GM13977 (cell line): Measurements from ENCODE around the gene HCN4.

ENCODE experiments used
- DNase-seq: peaks from one replicate; pipeline ENCODE4 v3.0.0; 2012; ENCODE audit warnings: low spot score
- CTCF ChIP-seq: IDR thresholded peaks from 2 replicates; pipeline ENCODE4 v1.5.1; 2012; ENCODE audit warnings: mild to moderate bottlenecking, control low read depth; ENCODE audit not compliant: insufficient read depth; ENCODE audit errors: extremely low read depth, missing control alignments
- in situ Hi-C: fragments of 300-500 bp; cut with MboI; formaldehyde crosslinking; loops from one replicate; pipeline ENCODE4 v1.12.0; 2022; ENCODE audit warnings: low sequenced_read_pairs, low pct_unique_long_range_greater_than_20kb, mixed read lengths, inconsistent platforms; ENCODE audit not compliant: unreplicated experiment

HCN4 gene

DNA sequence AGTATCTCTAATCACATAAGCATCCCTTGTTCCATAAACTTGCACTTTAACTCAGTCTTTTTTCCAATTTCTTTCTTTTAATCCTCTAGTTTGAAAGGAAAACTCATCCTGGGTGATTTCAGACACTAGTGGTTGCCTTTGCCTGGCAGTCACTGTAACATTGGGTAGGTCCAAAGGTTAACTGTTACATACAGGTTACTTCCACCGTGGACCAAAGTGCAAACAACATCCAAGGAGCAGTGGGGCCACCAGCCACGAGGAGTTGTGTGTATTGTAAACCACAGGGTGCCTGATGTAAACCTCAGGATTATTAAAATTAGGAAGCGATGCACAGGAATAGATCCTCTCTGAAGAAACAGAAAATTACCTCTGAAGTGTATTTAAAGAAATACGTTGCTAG lies 75.0 kb downstream of the HCN4 start:
- in situ Hi-C loops = loop anchor here (25.0 kb wide), 1 partner anchor 394 kb away; the partner anchor contains the start of gene CD276
- no peak for TF ChIP-seq CTCF
- DNase-seq = no peak

- no peak for DNase-seq
- in situ Hi-C loops = loop anchor here (25.0 kb wide), 1 partner anchor 396 kb away; the partner anchor contains the start of gene CD276
- TF ChIP-seq CTCF = no peak
Measured at GRCh38 chr15:73291441-73291840, 77.3 kb downstream of the HCN4 start.

DNA sequence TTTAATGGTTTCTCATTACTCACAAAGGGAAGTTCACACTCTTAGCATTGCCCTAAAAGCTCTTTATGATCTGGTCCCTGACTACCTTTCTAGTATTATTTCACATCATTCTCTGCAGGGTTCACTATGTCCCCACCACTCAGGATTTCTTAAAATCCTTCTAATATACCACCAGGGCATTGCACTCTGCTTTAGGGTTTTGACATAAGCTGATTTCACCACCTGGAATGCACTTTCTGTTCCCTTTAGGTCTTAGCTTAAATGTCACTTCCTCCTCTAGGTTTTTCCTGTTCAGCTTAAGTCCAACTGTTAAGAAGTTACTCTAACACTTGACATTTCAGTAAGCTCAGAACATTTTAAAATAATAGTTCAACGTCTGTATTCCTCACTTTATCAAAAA lies 81.7 kb downstream of the HCN4 start:
- in situ Hi-C loops = loop anchor here (25.0 kb wide), 1 partner anchor 400 kb away; the partner anchor contains the start of gene CD276
- DNase-seq = no peak
- no peak for TF ChIP-seq CTCF

GRCh38 chr15:73286311-73286710 lies 82.4 kb downstream of the HCN4 start:
- TF ChIP-seq CTCF = no peak
- in situ Hi-C loops = loop anchor here (25.0 kb wide), 1 partner anchor 401 kb away; the partner anchor contains the start of gene CD276
- DNase-seq = no peak

- no peak for DNase-seq
- in situ Hi-C loops = loop anchor here (25.0 kb wide), 1 partner anchor 403 kb away; the partner anchor contains the start of gene CD276
- peak; percentile 12 for TF ChIP-seq CTCF
Measured at GRCh38 chr15:73284090-73284716, 84.6 kb downstream of the HCN4 start.

DNA sequence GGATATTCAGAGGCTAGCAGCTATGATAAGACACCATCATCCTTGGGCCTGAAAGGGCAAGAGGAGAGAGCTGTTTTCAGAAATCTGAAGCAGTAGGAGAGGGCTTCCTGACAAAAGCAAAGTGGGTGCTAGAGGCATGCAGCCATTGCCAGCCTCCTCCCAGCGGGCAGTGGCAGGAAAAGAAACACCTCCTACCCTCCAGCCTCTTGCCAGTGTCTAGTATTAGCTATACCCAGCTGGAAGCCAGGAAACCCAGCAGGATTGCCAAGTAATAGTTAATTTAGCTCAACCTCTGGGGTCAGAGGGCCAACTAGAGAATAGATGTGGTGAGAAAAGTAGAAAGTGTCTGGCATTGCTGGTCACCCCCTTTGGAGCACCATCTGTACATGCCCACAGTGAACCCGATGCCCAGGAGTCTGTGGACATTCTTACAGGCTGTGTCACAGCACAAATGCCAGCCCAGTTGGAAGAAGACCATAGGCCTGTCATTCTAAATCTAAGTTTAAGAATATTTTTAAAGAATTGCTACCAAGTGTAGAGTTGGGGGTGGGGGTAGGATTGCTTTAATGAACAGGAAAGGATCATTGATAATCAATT lies 85.3 kb downstream of the HCN4 start:
- DNase-seq = no peak
- TF ChIP-seq CTCF = no peak
- in situ Hi-C loops = loop anchor here (25.0 kb wide), 1 partner anchor 404 kb away; the partner anchor contains the start of gene CD276
